Sigmoid colon (tissue), 4 donors: ENCODE measurements around the gene IL1RAPL2.

Experiments
- CTCF ChIP-seq, 4 experiments: fragments of 450-650 bp in 3 of 4; fragments of 200-600 bp in 1 of 4; IDR thresholded peaks; one replicate each; pipeline ENCODE4 v1.5.1; 2016 to 2019; ENCODE audit warnings: antibody characterized with exemption in 4 of 4, mild to moderate bottlenecking in 3 of 4, moderate library complexity in 2 of 4
- EP300 ChIP-seq, 4 donors: sonication (generic); formaldehyde crosslinking; IDR thresholded peaks; one replicate each; pipeline ENCODE4 v1.6.1; 2017; ENCODE audit warnings: antibody characterized with exemption in 4 of 4
- POLR2A ChIP-seq, 2 donors: fragments of 450-650 bp; IDR thresholded peaks; one replicate each; pipeline ENCODE4 v1.6.1; 2016; ENCODE audit warnings: antibody characterized with exemption in 2 of 2, mild to moderate bottlenecking in 2 of 2, moderate library complexity in 2 of 2
- POLR2AphosphoS5 ChIP-seq, 4 donors: sonication (generic); formaldehyde crosslinking; IDR thresholded peaks; one replicate each; pipeline ENCODE4 v1.6.1; 2017; ENCODE audit warnings: antibody characterized with exemption in 4 of 4

DNA sequence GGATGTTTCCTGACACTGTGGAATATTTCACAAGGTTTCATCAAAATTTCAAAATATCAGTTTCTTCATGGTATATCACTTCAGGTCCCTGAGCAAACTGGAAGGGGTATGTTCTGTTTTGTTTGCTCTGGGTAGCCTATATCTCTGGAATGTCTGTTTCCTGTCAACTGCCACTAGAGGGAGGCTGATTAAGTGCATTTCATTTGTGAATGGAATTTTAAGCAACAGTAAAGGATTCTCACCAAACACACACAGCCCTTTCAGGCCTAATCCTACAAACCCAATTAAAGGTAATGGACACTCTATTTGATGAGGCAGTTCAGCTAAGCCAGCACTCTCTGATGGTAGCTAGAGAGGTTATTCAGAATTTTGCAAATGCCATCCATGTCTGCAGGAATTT lies 347.3 kb downstream of the IL1RAPL2 start:
- TF ChIP-seq POLR2A (IDR thresholded peaks at IDR 0.05) (no peak), POLR2AphosphoS5 (IDR thresholded peaks at IDR 0.05) (no peak), CTCF (IDR thresholded peaks at IDR 0.05) (no peak), EP300 (IDR thresholded peaks at IDR 0.05) (no peak)
